Common myeloid progenitor, CD34-positive (primary cell): ENCODE results near the gene TMEM51.

Experiments
- CTCF ChIA-PET: fragments of 350-600 bp; sonication (Branson Sonifier 250); formaldehyde crosslinking; loops from one replicate; lab custom pipeline; 2021; ENCODE audit warnings: antibody characterized with exemption; lab: Charles Lee
- POLR2A ChIA-PET: fragments of 350-600 bp; sonication (Branson Sonifier 250); formaldehyde crosslinking; loops from one replicate; lab custom pipeline; 2021; ENCODE audit warnings: antibody characterized with exemption; lab: Charles Lee
- DNase-seq, 3 donors: peaks; one replicate each; pipeline versions ENCODE4 v3.0.0 to v3.0.0-alpha.2; 2013
- H3K27ac ChIP-seq, 2 experiments: 1 replicate in 1 of 2; 2 replicates in 1 of 2; pipeline ENCODE4 v1.7.0; 2013; ENCODE audit warnings: inconsistent platforms in 2 of 2, low read length in 2 of 2, mild to moderate bottlenecking in 2 of 2, low read depth in 1 of 2, moderate library complexity in 1 of 2; ENCODE audit not compliant: severe bottlenecking in 2 of 2, insufficient read depth in 1 of 2, poor library complexity in 1 of 2
- H3K27me3 ChIP-seq, 5 experiments: replicated peaks in 2 of 5; 1 replicate in 3 of 5; 2 replicates in 2 of 5; pipeline versions ENCODE4 v1.6.1 to v1.7.0; 2013; ENCODE audit warnings: low read length in 4 of 5, mild to moderate bottlenecking in 2 of 5, moderate library complexity in 2 of 5, inconsistent platforms in 1 of 5; ENCODE audit not compliant: insufficient read depth in 5 of 5, control insufficient read depth in 4 of 5
- H3K36me3 ChIP-seq, 4 experiments: 1 replicate in 2 of 4; 2 replicates in 2 of 4; pipeline versions ENCODE4 v1.6.1 to v1.7.0; 2013; ENCODE audit warnings: low read length in 3 of 4, control low read depth in 1 of 4, mild to moderate bottlenecking in 1 of 4; ENCODE audit not compliant: control insufficient read depth in 4 of 4, insufficient read depth in 4 of 4
- H3K4me1 ChIP-seq, 4 experiments: 1 replicate in 3 of 4; 2 replicates in 1 of 4; pipeline versions ENCODE4 v1.6.1 to v1.7.1; 2013; ENCODE audit warnings: low read length in 3 of 4, mild to moderate bottlenecking in 3 of 4, control low read depth in 1 of 4, inconsistent platforms in 1 of 4, moderate library complexity in 1 of 4; ENCODE audit not compliant: control insufficient read depth in 4 of 4, insufficient read depth in 4 of 4; ENCODE audit errors: control extremely low read depth in 1 of 4
- H3K4me3 ChIP-seq, 7 experiments: 1 replicate in 4 of 7; 2 replicates in 3 of 7; pipeline versions ENCODE4 v1.5.1 to v1.7.0; 2013; ENCODE audit warnings: mild to moderate bottlenecking in 7 of 7, low read length in 6 of 7, moderate library complexity in 6 of 7, inconsistent platforms in 2 of 7, low read depth in 2 of 7, control low read depth in 1 of 7; ENCODE audit not compliant: insufficient read depth in 4 of 7, control insufficient read depth in 1 of 7; ENCODE audit errors: extremely low read depth in 1 of 7
- H3K9me3 ChIP-seq, 5 experiments: 1 replicate in 4 of 5; 2 replicates in 1 of 5; pipeline versions ENCODE4 v1.6.1 to v1.7.1; 2013; ENCODE audit warnings: low read length in 4 of 5, mild to moderate bottlenecking in 2 of 5, inconsistent platforms in 1 of 5, low read depth in 1 of 5, moderate library complexity in 1 of 5; ENCODE audit not compliant: control insufficient read depth in 4 of 5, insufficient read depth in 2 of 5; ENCODE audit errors: control extremely low read depth in 1 of 5
- whole genome bisulfite sequencing: methylation state at CpG from one replicate; pipeline ENCODE4 v1.1.5; 2013; ENCODE audit not compliant: insufficient coverage; 5-methylcytosine and 5-hydroxymethylcytosine counted together

TMEM51 gene

DNA sequence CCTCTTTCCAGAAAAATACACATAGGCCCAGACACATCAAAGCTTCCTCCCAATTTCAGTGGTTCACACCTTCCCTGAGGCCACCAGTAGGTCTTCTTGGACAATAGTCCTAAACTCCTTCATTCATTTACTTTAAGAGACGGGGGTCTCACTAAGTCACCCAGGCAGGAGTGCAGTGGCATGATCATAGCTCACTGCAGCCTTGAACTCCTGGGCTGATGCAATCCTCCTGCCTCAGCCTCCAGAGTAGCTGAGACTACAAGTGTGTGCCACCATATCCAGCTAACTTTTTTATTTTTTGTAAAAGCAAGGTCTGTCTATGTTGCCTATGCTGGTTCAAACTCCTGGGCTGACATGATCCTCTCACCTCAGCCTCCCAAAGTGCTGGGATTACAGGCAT, 85.2 kb downstream of the TMEM51 start:
- Histone ChIP-seq H3K4me3 (no peak overlapping the region), H3K27ac (no peak overlapping the region), H3K27me3 (peaks cover 0 to 4% (median 0%) of the 10 kb centered on the region in 5 experiments), H3K4me1 (no peaks in the 10 kb centered on the region), H3K36me3 (no peaks in the 10 kb centered on the region), H3K9me3 (no peaks in the 10 kb centered on the region)
- no peak for DNase-seq
- WGBS, result 100% methylated on average over 1 of the region's 1 CpG
- ChIA-PET POLR2A (interaction anchor here (0.6 kb wide), 1 partner anchor 370 kb away, joined by 3 read pairs; no protein-coding TSS in a partner anchor), CTCF (interaction anchor here (0.7 kb wide), 1 partner anchor 8 kb away, joined by 3 read pairs; the partner anchor contains the start of gene FHAD1)

DNA sequence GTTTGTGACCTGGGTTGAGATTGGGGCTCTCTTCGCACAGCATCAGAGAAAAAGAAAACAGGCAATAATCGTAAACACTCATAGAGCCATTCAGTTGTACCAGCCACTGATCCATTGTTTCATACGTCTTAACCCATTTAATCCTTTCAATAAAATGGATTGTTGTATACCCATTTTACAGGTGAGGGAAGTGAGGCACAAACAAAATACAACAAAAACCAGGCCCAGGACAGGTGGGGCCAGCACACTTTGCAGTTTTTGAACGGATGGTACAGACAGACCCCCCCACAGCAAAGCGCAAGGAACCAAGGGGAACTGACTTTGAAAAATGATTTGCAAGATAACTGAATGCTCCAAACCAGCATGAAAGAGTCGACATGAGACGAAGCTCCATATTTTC, 89.2 kb downstream of the TMEM51 start:
- Histone ChIP-seq H3K27me3 (peaks cover 0 to 8% (median 4%) of the 10 kb centered on the region in 5 experiments), H3K27ac (no peak overlapping the region), H3K4me3 (no peak overlapping the region), H3K9me3 (peaks cover 0 to 10% (median 0%) of the 10 kb centered on the region in 5 experiments), H3K36me3 (no peaks in the 10 kb centered on the region), H3K4me1 (peaks cover 0 to 18% (median 16%) of the 10 kb centered on the region in 4 experiments)
- WGBS, result 97% methylated on average over 6 of the region's 7 CpGs
- POLR2A ChIA-PET, result no interaction called here
- CTCF ChIA-PET, result no interaction called here
- no peak for DNase-seq

DNA sequence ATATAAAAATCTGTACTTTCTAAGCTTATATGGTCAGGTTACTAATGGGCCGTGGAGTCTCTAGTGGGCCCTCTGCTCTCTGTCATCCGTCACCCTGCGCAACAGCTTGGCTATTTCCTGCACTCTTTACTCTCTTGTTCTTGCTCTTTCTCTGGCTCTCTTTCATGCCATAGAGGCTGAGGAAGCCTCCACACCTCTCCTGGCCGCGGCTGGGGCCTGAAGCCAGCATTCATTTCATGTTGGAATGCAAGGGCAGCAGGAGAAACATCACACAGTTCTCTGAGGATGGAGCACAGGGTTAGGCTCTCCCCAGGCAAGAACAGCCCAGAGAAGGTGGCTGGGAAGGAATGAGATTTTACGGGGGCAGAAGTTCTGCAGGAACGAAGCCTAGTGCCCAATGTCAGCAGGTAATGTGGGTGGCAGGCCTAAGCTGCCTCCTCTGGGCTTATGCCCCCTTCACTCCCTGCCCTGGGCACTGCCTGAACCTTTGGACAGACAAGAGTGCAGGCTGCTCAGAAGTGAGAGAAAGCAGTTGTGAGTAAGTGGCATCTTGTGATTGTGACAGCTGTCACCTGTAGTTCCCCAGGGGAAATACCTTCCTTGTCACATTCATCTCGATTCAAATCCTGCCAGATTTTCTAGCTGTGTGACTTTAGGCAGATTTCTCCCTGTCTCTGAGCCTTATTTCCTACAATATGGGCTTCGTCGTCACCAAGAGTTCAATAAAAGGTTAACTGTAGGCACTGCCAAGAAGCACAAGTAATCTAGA, 89.9 kb downstream of the TMEM51 start:
- Histone ChIP-seq H3K4me1 (peaks cover 0 to 25% (median 22%) of the 10 kb centered on the region in 4 experiments), H3K27me3 (peaks cover 0 to 13% (median 4%) of the 10 kb centered on the region in 5 experiments), H3K36me3 (no peaks in the 10 kb centered on the region), H3K4me3 (no peak overlapping the region), H3K27ac (no peak overlapping the region), H3K9me3 (peaks cover 0 to 10% (median 0%) of the 10 kb centered on the region in 5 experiments)
- WGBS, result 86% methylated on average over 10 of the region's 10 CpGs
- ChIA-PET POLR2A (no interaction called here), CTCF (no interaction called here)
- no peak for DNase-seq

DNA sequence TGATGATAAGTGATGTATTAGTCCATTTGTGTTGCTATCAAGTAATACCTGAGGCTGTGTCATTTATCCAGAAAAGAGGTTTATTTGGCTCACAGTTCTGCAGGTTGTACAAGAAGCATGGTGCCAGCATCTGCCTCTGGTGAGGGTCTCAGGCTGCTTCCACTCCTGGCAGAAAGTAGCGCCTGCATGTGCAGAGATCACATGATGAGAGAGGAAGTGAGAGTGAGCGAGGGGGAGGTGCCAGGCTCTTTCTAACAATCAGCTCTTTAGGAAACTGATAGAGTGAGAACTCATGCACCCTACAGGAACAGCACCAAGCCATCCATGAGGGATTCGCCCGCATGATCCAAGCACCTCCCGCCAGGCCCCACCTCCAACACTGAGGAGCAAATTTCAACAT, 91.3 kb downstream of the TMEM51 start:
- POLR2A ChIA-PET, result no interaction called here

DNA sequence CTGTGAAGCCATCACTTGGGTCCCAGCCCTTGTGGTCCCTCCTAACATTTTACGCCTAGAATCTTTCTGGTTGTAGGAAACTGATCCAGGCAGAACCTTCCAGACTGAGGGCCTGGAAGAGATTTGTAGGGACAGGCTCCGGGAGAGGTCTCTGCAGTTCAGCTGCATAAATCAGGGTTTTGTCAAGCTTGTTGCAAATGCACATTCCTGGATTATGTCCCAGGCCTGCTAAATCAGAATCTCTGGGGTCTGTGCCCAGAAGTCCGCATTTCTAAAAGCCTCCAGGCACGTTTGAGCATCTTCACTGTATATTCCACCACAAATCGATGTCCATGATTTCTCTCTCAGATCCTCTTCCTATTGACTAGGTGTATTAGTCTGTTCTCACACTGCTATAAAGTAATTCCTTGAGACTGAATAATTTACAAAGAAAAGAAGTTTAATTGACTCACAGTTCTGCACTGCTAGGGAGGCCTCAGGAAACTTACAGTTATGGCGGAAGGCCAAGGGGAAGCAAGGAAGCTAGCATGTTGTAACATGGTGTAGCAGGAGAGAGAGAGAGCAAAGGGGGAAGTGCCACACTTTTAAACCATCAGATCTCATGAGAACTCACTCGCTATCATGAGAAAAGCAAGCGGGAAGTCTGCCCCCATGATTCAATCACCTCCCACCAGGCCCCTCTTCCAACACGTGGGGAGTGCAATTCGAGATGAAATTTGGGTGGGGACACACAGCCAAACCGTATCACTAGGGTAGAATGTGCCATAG, 92.2 kb downstream of the TMEM51 start:
- ChIA-PET CTCF (no interaction called here), POLR2A (no interaction called here)
- H3K4me1 ChIP-seq, result peaks cover 5 to 39% (median 35%) of the 10 kb centered on the region in 4 experiments
- no peaks in the 10 kb centered on the region for H3K36me3 ChIP-seq
- no peak overlapping the region for H3K27ac ChIP-seq
- peak overlapping the region in 1 of 7 experiments; percentile 3 for H3K4me3 ChIP-seq
- H3K27me3 ChIP-seq, result peaks cover 0 to 14% (median 4%) of the 10 kb centered on the region in 5 experiments
- 57% methylated on average over 9 of the region's 11 CpGs for WGBS
- peak in 2 of 3 donors; percentile 78 to 79 for DNase-seq
- peaks cover 0 to 10% (median 0%) of the 10 kb centered on the region in 5 experiments for H3K9me3 ChIP-seq

More for the DNA sequence above, 91.3 kb downstream of the TMEM51 start:
- Histone ChIP-seq H3K4me1 (peaks cover 4 to 38% (median 35%) of the 10 kb centered on the region in 4 experiments), H3K27ac (no peak overlapping the region), H3K9me3 (peaks cover 0 to 10% (median 0%) of the 10 kb centered on the region in 5 experiments), H3K4me3 (no peak overlapping the region), H3K36me3 (no peaks in the 10 kb centered on the region), H3K27me3 (peaks cover 0 to 12% (median 4%) of the 10 kb centered on the region in 5 experiments)
- WGBS, result 100% methylated on average over 3 of the region's 5 CpGs
- DNase-seq, result no peak
- CTCF ChIA-PET, result no interaction called here

DNA sequence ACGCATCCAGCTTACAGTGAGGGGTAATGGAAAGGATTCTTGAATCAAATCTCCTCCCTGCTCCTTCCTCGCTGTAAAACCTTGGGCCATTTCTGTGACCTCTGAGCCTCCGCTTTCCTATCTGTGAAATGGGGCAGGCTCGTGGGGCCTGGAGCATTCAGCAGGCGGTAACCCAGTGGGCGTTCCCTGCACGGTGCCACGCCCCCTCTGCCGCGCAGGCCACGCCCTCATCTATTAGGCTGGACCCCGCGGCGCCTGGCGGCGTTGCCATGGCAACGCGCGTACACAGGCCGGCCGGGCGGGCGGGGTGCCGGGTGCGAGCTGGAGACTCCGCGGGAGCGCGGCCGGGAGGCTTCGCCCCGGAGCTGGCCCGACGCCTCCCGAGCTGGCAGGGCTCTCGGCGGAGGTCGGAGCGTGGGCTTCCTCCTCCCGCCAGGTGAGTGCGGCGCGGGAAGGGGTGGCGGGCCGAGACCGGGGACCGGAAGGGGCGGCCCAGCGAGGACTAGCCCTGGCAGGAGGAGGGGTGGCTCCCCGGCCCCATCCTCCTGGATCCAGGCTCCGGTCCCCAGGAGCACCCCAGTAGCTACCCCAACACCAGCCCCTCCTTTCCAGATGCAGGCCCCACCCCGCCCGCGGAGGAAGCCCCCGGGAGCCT, 93.5 kb downstream of the TMEM51 start, which contains the start of gene FHAD1:
Gene FHAD1, plus strand, starts transcription at position 264 of the 655 bp plus-strand sequence. CDS start 4,562 bp downstream, outside the sequence.
- Histone ChIP-seq H3K9me3 (peaks cover 0 to 10% (median 0%) of the 10 kb centered on the region in 5 experiments), H3K36me3 (no peaks in the 10 kb centered on the region), H3K4me3 (peak within 1 kb of the TSS in 5 of 7 experiments; percentile 8 to 58 (median 42)), H3K4me1 (peaks cover 5 to 39% (median 35%) of the 10 kb centered on the region in 4 experiments), H3K27ac (no peak within 1 kb of the TSS), H3K27me3 (peaks cover 0 to 13% (median 4%) of the 10 kb centered on the region in 5 experiments)
- DNase-seq, result peak; percentile 56 to 75 (median 66)
- POLR2A ChIA-PET, result no interaction called here
- 6% methylated on average over 38 of the region's 55 CpGs for WGBS
- CTCF ChIA-PET, result interaction anchor here (1.0 to 4.5 kb wide), 5 partner anchors 9 to 119 kb away, joined by 3 to 24 read pairs (median 3); no protein-coding TSS in a partner anchor
